GM23338 (cell line): ENCODE data around the gene DACT2. TPM values are rescaled to one million over a fixed set of nuclear protein-coding genes. Genes with fewer than 3 reads are reported as not detected.

Experiments
- ATAC-seq: fragments of 200-7000 bp; cut with Tn5 transposase; 3 replicates; pipeline ENCODE4 v1.9.1; 2020
- DNase-seq: peaks from one replicate; pipeline ENCODE4 v3.0.0-alpha.2; 2015; ENCODE audit warnings: low spot score
- H2AFZ ChIP-seq: fragments of 200-600 bp; sonication (generic); 2 replicates; pipeline ENCODE4 v1.8.0; 2016; ENCODE audit warnings: antibody characterized with exemption, mild to moderate bottlenecking, moderate library complexity
- H3F3A ChIP-seq: fragments of 200-600 bp; sonication (generic); replicated peaks from 2 replicates; pipeline ENCODE4 v1.8.0; 2017; ENCODE audit warnings: antibody characterized with exemption, mixed run types, low read depth
- H3K27ac ChIP-seq: fragments of 200-600 bp; sonication (generic); 2 replicates; pipeline ENCODE4 v1.6.1; 2016; ENCODE audit warnings: low read depth
- H3K27me3 ChIP-seq: fragments of 200-600 bp; sonication (generic); 2 replicates; pipeline ENCODE4 v1.8.0; 2016; ENCODE audit warnings: mild to moderate bottlenecking, mixed run types, moderate library complexity; ENCODE audit not compliant: insufficient read depth
- H3K36me3 ChIP-seq: fragments of 200-600 bp; sonication (generic); 2 replicates; pipeline ENCODE4 v1.8.0; 2016; ENCODE audit warnings: mild to moderate bottlenecking; ENCODE audit not compliant: insufficient read depth
- H3K4me1 ChIP-seq: fragments of 200-600 bp; sonication (generic); 2 replicates; pipeline ENCODE4 v1.8.0; 2016; ENCODE audit warnings: mild to moderate bottlenecking, moderate library complexity; ENCODE audit not compliant: insufficient read depth
- H3K4me2 ChIP-seq: fragments of 200-600 bp; sonication (generic); 2 replicates; pipeline ENCODE4 v1.7.1; 2017; ENCODE audit warnings: mixed run types
- H3K4me3 ChIP-seq: fragments of 200-600 bp; sonication (generic); 2 replicates; pipeline ENCODE4 v1.6.1; 2016; ENCODE audit warnings: mixed run types
- H3K79me2 ChIP-seq: fragments of 200-600 bp; sonication (generic); replicated peaks from 2 replicates; pipeline ENCODE4 v1.8.0; 2017; ENCODE audit warnings: mild to moderate bottlenecking; ENCODE audit not compliant: insufficient read depth
- H3K9me2 ChIP-seq: fragments of 200-600 bp; sonication (generic); 2 replicates; pipeline ENCODE4 v1.8.0; 2017; ENCODE audit not compliant: insufficient read depth
- H4K20me1 ChIP-seq: fragments of 200-600 bp; sonication (generic); replicated peaks from 2 replicates; pipeline ENCODE4 v1.8.0; 2017; ENCODE audit warnings: mild to moderate bottlenecking; ENCODE audit not compliant: insufficient read depth
- H3K27ac Mint-ChIP-seq: 2 replicates; pipeline ENCODE4 v1.8.0; 2020; ENCODE audit warnings: inconsistent platforms, mild to moderate bottlenecking, moderate library complexity, mixed read lengths
- H3K27me3 Mint-ChIP-seq: 3 replicates; pipeline ENCODE4 v1.8.0; 2022; ENCODE audit warnings: low read depth, mild to moderate bottlenecking, moderate library complexity, mixed read lengths, inconsistent platforms; ENCODE audit not compliant: insufficient read depth, poor library complexity
- H3K36me3 Mint-ChIP-seq: 3 replicates; pipeline ENCODE4 v1.8.0; 2021; ENCODE audit warnings: low read depth, mild to moderate bottlenecking, inconsistent platforms, moderate library complexity, mixed read lengths
- H3K4me1 Mint-ChIP-seq: 3 replicates; pipeline ENCODE4 v1.8.0; 2020; ENCODE audit warnings: mild to moderate bottlenecking, inconsistent platforms, mixed read lengths
- H3K4me3 Mint-ChIP-seq: 3 replicates; pipeline ENCODE4 v1.8.0; 2021; ENCODE audit warnings: moderate library complexity, mild to moderate bottlenecking, inconsistent platforms, mixed read lengths
- H3K9me3 Mint-ChIP-seq: 3 replicates; pipeline ENCODE4 v1.8.0; 2020; ENCODE audit warnings: moderate library complexity, mild to moderate bottlenecking, inconsistent platforms, mixed read lengths
- EZH2 ChIP-seq: fragments of 200-600 bp; sonication (generic); IDR thresholded peaks from one replicate; pipeline ENCODE4 v1.8.0; 2017; ENCODE audit warnings: antibody characterized with exemption, mild to moderate bottlenecking, low read depth; ENCODE audit not compliant: unreplicated experiment
- JUNB ChIP-seq: IDR thresholded peaks from one replicate; pipeline ENCODE4 v1.6.1; 2016; ENCODE audit warnings: antibody characterized with exemption; ENCODE audit not compliant: unreplicated experiment
- NANOG ChIP-seq: IDR thresholded peaks from 2 replicates; pipeline ENCODE4 v1.6.1; 2016; ENCODE audit warnings: antibody characterized with exemption, borderline replicate concordance
- POLR2AphosphoS5 ChIP-seq: IDR thresholded peaks from 2 replicates; pipeline ENCODE4 v1.6.1; 2016; ENCODE audit warnings: antibody characterized with exemption, low read depth
- STAT1 ChIP-seq: IDR thresholded peaks from one replicate; pipeline ENCODE4 v1.6.1; 2016; ENCODE audit warnings: antibody characterized with exemption; ENCODE audit not compliant: unreplicated experiment
- ZNF114 ChIP-seq: fragments of 250-450 bp; sonication (Bioruptor Pico); IDR thresholded peaks from 2 replicates; pipeline ENCODE4 v1.5.0; 2020; ENCODE audit warnings: mild to moderate bottlenecking, moderate library complexity
- polyA plus RNA-seq: library from polyadenylated mRNA; unstranded; fragments of >200 nt; fragmentation: Nextera tagmentation; extraction: Ambion mirVana; gene quantifications from 2 replicates; pipeline ENCODE4 v1.2.1, GENCODE V29; 2016
- total RNA-seq: library from RNA; depleted of rRNA; stranded (reverse); fragments of >200 nt; shearing (Covaris generic); gene quantifications from 2 replicates; pipeline ENCODE4 v1.2.3, GENCODE V29; 2014
- TF ChIP-seq, protein P1 (sequence below): IDR thresholded peaks from one replicate; pipeline ENCODE4 v1.6.1; 2018; ENCODE audit warnings: antibody characterized with exemption; ENCODE audit not compliant: unreplicated experiment
- TF ChIP-seq, protein P2 (sequence below): fragments of 250-450 bp; sonication (Bioruptor Pico); IDR thresholded peaks from 2 replicates; pipeline ENCODE4 v1.5.0; 2020; ENCODE audit warnings: mild to moderate bottlenecking, moderate library complexity

Gene DACT2
- total and polyA plus RNA-seq, 2 experiments from 2014 or later: 1.8 to 10.6 TPM

DNA sequence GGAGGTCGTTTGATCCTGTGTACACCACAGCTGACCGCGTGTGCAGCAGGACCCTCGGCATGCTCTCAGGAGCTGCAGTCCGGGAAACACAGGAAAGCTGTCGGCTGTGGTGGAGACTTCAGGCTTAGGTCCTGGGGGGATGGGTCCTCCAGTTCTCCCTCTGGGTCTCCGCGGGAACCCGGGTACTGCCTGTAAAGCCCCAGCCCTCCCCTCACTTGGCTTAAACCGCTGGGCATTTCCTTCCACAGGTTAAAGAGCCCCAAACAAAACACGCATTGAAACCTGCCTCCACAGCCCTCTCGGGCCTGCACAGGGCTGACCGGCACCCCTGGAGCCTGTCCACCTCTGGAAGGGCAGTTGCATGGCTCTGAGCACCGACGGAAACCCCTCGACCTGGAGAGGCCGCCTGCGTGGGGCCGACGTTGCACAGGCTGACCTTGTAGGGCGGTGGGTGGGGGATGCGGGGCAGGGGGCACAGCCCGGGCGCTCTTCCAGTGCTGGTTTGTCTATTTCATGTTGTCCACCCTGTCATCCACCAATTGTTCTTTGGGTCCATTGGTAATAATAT, 59.1 kb downstream of the DACT2 start:
- Mint-ChIP-seq H3K4me1 (peaks cover 2% of the 10 kb centered on the region; the same call in 2 of the 3 replicates), H3K4me3 (no peak overlapping the region), H3K9me3 (peaks cover 10% of the 10 kb centered on the region), H3K27me3 (peaks cover 10% of the 10 kb centered on the region), H3K27ac (no peak overlapping the region), H3K36me3 (no peaks in the 10 kb centered on the region)
- no peak overlapping the region for H3K27ac ChIP-seq
- H3K36me3 ChIP-seq: no peaks in the 10 kb centered on the region
- no peaks in the 10 kb centered on the region for H3K27me3 ChIP-seq
- TF ChIP-seq, protein P1, sequence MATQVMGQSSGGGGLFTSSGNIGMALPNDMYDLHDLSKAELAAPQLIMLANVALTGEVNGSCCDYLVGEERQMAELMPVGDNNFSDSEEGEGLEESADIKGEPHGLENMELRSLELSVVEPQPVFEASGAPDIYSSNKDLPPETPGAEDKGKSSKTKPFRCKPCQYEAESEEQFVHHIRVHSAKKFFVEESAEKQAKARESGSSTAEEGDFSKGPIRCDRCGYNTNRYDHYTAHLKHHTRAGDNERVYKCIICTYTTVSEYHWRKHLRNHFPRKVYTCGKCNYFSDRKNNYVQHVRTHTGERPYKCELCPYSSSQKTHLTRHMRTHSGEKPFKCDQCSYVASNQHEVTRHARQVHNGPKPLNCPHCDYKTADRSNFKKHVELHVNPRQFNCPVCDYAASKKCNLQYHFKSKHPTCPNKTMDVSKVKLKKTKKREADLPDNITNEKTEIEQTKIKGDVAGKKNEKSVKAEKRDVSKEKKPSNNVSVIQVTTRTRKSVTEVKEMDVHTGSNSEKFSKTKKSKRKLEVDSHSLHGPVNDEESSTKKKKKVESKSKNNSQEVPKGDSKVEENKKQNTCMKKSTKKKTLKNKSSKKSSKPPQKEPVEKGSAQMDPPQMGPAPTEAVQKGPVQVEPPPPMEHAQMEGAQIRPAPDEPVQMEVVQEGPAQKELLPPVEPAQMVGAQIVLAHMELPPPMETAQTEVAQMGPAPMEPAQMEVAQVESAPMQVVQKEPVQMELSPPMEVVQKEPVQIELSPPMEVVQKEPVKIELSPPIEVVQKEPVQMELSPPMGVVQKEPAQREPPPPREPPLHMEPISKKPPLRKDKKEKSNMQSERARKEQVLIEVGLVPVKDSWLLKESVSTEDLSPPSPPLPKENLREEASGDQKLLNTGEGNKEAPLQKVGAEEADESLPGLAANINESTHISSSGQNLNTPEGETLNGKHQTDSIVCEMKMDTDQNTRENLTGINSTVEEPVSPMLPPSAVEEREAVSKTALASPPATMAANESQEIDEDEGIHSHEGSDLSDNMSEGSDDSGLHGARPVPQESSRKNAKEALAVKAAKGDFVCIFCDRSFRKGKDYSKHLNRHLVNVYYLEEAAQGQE: no peak
- TF ChIP-seq EZH2: no peak
- 0 out of 2 replicates have a peak overlapping the region, but pooled peaks have one; percentile 18 for H2AFZ ChIP-seq
- H3K9me2 ChIP-seq: no peaks in the 10 kb centered on the region
- no peak overlapping the region for H3K4me2 ChIP-seq
- ATAC-seq (no peak), DNase-seq (no peak)
- H3K4me3 ChIP-seq: no peak overlapping the region
- no peaks in the 10 kb centered on the region for H3K4me1 ChIP-seq
- H3K79me2 ChIP-seq: no peaks in the 10 kb centered on the region
- H3F3A ChIP-seq: no peaks in the 10 kb centered on the region
- no peaks in the 10 kb centered on the region for H4K20me1 ChIP-seq

DNA sequence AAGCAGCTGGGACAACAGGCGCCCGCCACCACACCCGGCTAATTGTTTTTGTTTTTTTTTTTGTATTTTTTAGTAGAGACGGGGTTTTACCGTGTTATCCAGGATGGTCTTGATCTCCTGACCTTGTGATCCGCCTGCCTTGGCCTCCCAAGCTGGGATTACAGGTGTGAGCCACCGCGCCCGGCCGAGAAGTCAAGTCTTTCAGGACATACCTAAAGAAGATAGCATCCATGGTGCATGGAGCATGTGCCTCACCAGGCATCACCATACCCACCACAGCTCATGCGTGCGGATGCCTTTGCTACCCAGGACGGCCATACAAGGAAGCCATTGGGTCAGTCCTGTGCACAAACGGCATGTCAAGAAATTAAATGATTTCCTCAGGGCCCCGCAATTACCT, 60.8 kb downstream of the DACT2 start:
- no peak overlapping the region for H3K27ac ChIP-seq
- H4K20me1 ChIP-seq: no peaks in the 10 kb centered on the region
- Mint-ChIP-seq H3K4me1 (peaks cover 2% of the 10 kb centered on the region; the same call in 2 of the 3 replicates), H3K27me3 (peaks cover 10% of the 10 kb centered on the region), H3K27ac (no peak overlapping the region), H3K4me3 (no peak overlapping the region), H3K9me3 (peaks cover 19% of the 10 kb centered on the region), H3K36me3 (no peaks in the 10 kb centered on the region)
- ATAC-seq (no peak), DNase-seq (no peak)
- no peaks in the 10 kb centered on the region for H3K27me3 ChIP-seq
- no peak overlapping the region for H3K4me3 ChIP-seq
- no peak overlapping the region for H2AFZ ChIP-seq
- H3K36me3 ChIP-seq: no peaks in the 10 kb centered on the region
- H3K4me1 ChIP-seq: no peaks in the 10 kb centered on the region
- H3K4me2 ChIP-seq: no peak overlapping the region
- no peaks in the 10 kb centered on the region for H3K9me2 ChIP-seq
- no peaks in the 10 kb centered on the region for H3F3A ChIP-seq
- H3K79me2 ChIP-seq: no peaks in the 10 kb centered on the region
- no peak for TF ChIP-seq JUNB
- TF ChIP-seq, protein P1: no peak
- TF ChIP-seq, protein P2, sequence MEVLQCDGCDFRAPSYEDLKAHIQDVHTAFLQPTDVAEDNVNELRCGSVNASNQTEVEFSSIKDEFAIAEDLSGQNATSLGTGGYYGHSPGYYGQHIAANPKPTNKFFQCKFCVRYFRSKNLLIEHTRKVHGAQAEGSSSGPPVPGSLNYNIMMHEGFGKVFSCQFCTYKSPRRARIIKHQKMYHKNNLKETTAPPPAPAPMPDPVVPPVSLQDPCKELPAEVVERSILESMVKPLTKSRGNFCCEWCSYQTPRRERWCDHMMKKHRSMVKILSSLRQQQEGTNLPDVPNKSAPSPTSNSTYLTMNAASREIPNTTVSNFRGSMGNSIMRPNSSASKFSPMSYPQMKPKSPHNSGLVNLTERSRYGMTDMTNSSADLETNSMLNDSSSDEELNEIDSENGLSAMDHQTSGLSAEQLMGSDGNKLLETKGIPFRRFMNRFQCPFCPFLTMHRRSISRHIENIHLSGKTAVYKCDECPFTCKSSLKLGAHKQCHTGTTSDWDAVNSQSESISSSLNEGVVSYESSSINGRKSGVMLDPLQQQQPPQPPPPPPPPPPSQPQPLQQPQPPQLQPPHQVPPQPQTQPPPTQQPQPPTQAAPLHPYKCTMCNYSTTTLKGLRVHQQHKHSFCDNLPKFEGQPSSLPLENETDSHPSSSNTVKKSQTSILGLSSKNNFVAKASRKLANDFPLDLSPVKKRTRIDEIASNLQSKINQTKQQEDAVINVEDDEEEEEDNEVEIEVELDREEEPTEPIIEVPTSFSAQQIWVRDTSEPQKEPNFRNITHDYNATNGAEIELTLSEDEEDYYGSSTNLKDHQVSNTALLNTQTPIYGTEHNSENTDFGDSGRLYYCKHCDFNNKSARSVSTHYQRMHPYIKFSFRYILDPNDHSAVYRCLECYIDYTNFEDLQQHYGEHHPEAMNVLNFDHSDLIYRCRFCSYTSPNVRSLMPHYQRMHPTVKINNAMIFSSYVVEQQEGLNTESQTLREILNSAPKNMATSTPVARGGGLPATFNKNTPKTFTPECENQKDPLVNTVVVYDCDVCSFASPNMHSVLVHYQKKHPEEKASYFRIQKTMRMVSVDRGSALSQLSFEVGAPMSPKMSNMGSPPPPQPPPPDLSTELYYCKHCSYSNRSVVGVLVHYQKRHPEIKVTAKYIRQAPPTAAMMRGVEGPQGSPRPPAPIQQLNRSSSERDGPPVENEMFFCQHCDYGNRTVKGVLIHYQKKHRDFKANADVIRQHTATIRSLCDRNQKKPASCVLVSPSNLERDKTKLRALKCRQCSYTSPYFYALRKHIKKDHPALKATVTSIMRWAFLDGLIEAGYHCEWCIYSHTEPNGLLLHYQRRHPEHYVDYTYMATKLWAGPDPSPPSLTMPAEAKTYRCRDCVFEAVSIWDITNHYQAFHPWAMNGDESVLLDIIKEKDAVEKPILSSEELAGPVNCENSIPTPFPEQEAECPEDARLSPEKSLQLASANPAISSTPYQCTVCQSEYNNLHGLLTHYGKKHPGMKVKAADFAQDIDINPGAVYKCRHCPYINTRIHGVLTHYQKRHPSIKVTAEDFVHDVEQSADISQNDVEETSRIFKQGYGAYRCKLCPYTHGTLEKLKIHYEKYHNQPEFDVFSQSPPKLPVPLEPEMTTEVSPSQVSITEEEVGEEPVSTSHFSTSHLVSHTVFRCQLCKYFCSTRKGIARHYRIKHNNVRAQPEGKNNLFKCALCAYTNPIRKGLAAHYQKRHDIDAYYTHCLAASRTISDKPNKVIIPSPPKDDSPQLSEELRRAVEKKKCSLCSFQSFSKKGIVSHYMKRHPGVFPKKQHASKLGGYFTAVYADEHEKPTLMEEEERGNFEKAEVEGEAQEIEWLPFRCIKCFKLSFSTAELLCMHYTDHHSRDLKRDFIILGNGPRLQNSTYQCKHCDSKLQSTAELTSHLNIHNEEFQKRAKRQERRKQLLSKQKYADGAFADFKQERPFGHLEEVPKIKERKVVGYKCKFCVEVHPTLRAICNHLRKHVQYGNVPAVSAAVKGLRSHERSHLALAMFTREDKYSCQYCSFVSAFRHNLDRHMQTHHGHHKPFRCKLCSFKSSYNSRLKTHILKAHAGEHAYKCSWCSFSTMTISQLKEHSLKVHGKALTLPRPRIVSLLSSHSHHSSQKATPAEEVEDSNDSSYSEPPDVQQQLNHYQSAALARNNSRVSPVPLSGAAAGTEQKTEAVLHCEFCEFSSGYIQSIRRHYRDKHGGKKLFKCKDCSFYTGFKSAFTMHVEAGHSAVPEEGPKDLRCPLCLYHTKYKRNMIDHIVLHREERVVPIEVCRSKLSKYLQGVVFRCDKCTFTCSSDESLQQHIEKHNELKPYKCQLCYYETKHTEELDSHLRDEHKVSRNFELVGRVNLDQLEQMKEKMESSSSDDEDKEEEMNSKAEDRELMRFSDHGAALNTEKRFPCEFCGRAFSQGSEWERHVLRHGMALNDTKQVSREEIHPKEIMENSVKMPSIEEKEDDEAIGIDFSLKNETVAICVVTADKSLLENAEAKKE (CRISPR knock-in tag): no peak
- no peak for TF ChIP-seq STAT1
- no peak for TF ChIP-seq POLR2AphosphoS5
- no peak for TF ChIP-seq ZNF114 (CRISPR knock-in tag)
- no peak for TF ChIP-seq NANOG
